A673 (cell line): Measurements from ENCODE around the gene CYP19A1. TPM values are rescaled to one million over a fixed set of nuclear protein-coding genes. Genes with fewer than 3 reads are reported as not detected.

Experiments
- BruUV-seq: library from RNA; stranded (reverse); fragments of 400-500 nt; replicated peaks from 2 replicates; lab custom pipeline; 2021; lab: Mats Ljungman, UMichigan
- CTCF ChIA-PET: fragments of 300-600 bp; sonication (Branson Sonifier 250); formaldehyde crosslinking; loops from one replicate; lab custom pipeline; 2022; ENCODE audit warnings: antibody characterized with exemption; lab: Charles Lee
- POLR2A ChIA-PET: fragments of 300-600 bp; sonication (Branson Sonifier 250); formaldehyde crosslinking; loops from one replicate; lab custom pipeline; 2022; ENCODE audit warnings: antibody characterized with exemption; ENCODE audit not compliant: low non-redundant PET; lab: Charles Lee
- DNase-seq: peaks from one replicate; pipeline ENCODE4 v3.0.0-alpha.2; 2015; ENCODE audit warnings: low spot score
- H3K27ac ChIP-seq: fragments of 200-600 bp; sonication (generic); 2 replicates; pipeline ENCODE4 v1.5.1; 2016; ENCODE audit warnings: mixed run types, low read depth, mild to moderate bottlenecking, mixed read lengths, antibody characterized with exemption, low read length; ENCODE audit not compliant: poor library complexity, severe bottlenecking
- H3K27me3 ChIP-seq: fragments of 200-600 bp; sonication (generic); replicated peaks from 2 replicates; pipeline ENCODE4 v1.6.1; 2017; ENCODE audit warnings: mixed run types, low read depth, mild to moderate bottlenecking, mixed read lengths, antibody characterized with exemption, low read length; ENCODE audit not compliant: insufficient read depth, poor library complexity
- H3K36me3 ChIP-seq: fragments of 200-600 bp; sonication (generic); 2 replicates; pipeline ENCODE4 v1.6.1; 2016; ENCODE audit warnings: mixed run types, mild to moderate bottlenecking, mixed read lengths, antibody characterized with exemption, low read length; ENCODE audit not compliant: insufficient read depth, poor library complexity, severe bottlenecking
- H3K4me1 ChIP-seq: fragments of 200-600 bp; sonication (generic); 2 replicates; pipeline ENCODE4 v1.6.1; 2017; ENCODE audit warnings: mixed run types, mild to moderate bottlenecking, mixed read lengths, antibody characterized with exemption, low read length; ENCODE audit not compliant: insufficient read depth, poor library complexity, severe bottlenecking
- H3K4me3 ChIP-seq: fragments of 200-600 bp; sonication (generic); 2 replicates; pipeline ENCODE4 v1.5.1; 2016; ENCODE audit warnings: low read depth, mixed run types, mild to moderate bottlenecking, mixed read lengths, low read length; ENCODE audit not compliant: poor library complexity, severe bottlenecking
- H3K9me3 ChIP-seq: fragments of 200-600 bp; sonication (generic); 2 replicates; pipeline ENCODE4 v1.6.1; 2016; ENCODE audit warnings: mixed run types, low read depth, mild to moderate bottlenecking, mixed read lengths, antibody characterized with exemption, low read length; ENCODE audit not compliant: poor library complexity, severe bottlenecking
- CTCF ChIP-seq: fragments of 300-800, 200-600 bp; sonication (generic); conservative IDR thresholded peaks from 2 replicates; pipeline ENCODE4 v1.5.1; 2017; ENCODE audit warnings: low read depth, mild to moderate bottlenecking, antibody characterized with exemption, low read length, moderate library complexity, mixed read lengths
- EZH2 ChIP-seq: fragments of 200-600 bp; sonication (generic); IDR thresholded peaks from 2 replicates; pipeline ENCODE4 v1.6.1; 2017; ENCODE audit warnings: borderline replicate concordance, low read depth, mild to moderate bottlenecking, mixed read lengths, antibody characterized with exemption, low read length; ENCODE audit not compliant: poor library complexity, severe bottlenecking
- intact Hi-C: fragments of 100-400 bp; cut with micrococcal nuclease; formaldehyde crosslinking; loops from one replicate; pipeline ENCODE4 v1.10.0; 2022; ENCODE audit not compliant: unreplicated experiment
- total RNA-seq: library from RNA; stranded (reverse); gene quantifications from 2 replicates; pipeline ENCODE4 v1.2.3, GENCODE V29; 2021

Gene CYP19A1
- total RNA-seq, 1 experiment from 2014 or later, result 0.80 TPM

GRCh38 chr15:51200792-51201191 is 137.6 kb downstream of the CYP19A1 start:
- CTCF ChIA-PET, result no interaction called here
- BruUV-seq, result no TSS peak
- TF ChIP-seq CTCF (no peak), EZH2 (no peak)
- no peak overlapping the region for H3K4me3 ChIP-seq
- POLR2A ChIA-PET, result no interaction called here
- no peaks in the 10 kb centered on the region for H3K9me3 ChIP-seq
- H3K36me3 ChIP-seq, result no peaks in the 10 kb centered on the region
- no peak overlapping the region for H3K27ac ChIP-seq
- peaks cover 27% of the 10 kb centered on the region for H3K27me3 ChIP-seq
- DNase-seq, result no peak
- no peaks in the 10 kb centered on the region for H3K4me1 ChIP-seq
- intact Hi-C loops, result no loop called here

- H3K4me1 ChIP-seq, result no peaks in the 10 kb centered on the region
- BruUV-seq, result no TSS peak
- H3K9me3 ChIP-seq, result no peaks in the 10 kb centered on the region
- POLR2A ChIA-PET, result interaction anchor here (0.6 kb wide), 1 partner anchor 28 kb away, joined by 3 read pairs; no protein-coding TSS in a partner anchor
- H3K27me3 ChIP-seq, result peaks cover 22% of the 10 kb centered on the region
- TF ChIP-seq CTCF (no peak), EZH2 (no peak)
- CTCF ChIA-PET, result interaction anchor here (0.6 kb wide), 1 partner anchor 93 kb away, joined by 4 read pairs; no protein-coding TSS in a partner anchor
- no peak for DNase-seq
- H3K27ac ChIP-seq, result no peak overlapping the region
- H3K4me3 ChIP-seq, result no peak overlapping the region
- H3K36me3 ChIP-seq, result no peaks in the 10 kb centered on the region
- intact Hi-C loops, result no loop called here
Measured at GRCh38 chr15:51199541-51199940, 138.9 kb downstream of the CYP19A1 start.

GRCh38 chr15:51198701-51199232 is 139.6 kb downstream of the CYP19A1 start:
- H3K4me3 ChIP-seq, result no peak overlapping the region
- intact Hi-C loops, result no loop called here
- H3K9me3 ChIP-seq, result no peaks in the 10 kb centered on the region
- ChIA-PET POLR2A (interaction anchor here (0.6 kb wide), 1 partner anchor 27 kb away, joined by 3 read pairs; no protein-coding TSS in a partner anchor), CTCF (interaction anchor here (0.6 kb wide), 1 partner anchor 36 kb away, joined by 4 read pairs; no protein-coding TSS in a partner anchor)
- H3K36me3 ChIP-seq, result no peaks in the 10 kb centered on the region
- H3K27me3 ChIP-seq, result peaks cover 24% of the 10 kb centered on the region
- H3K4me1 ChIP-seq, result no peaks in the 10 kb centered on the region
- H3K27ac ChIP-seq, result no peak overlapping the region
- no TSS peak for BruUV-seq
- DNase-seq, result no peak
- TF ChIP-seq EZH2 (no peak), CTCF (no peak)
